NCI-H1694 (cell line): ENCODE results near the gene MXD3.
"Not testable (repeated sequence)": the region's sequence is repeated elsewhere in the genome, so short reads cannot be mapped to it uniquely, and the experiment has no call there.

ENCODE experiments used
- DNase-seq: peaks from one replicate; lab custom pipeline; 2025; lab: John Stamatoyannopoulos, UW

Gene MXD3

DNA sequence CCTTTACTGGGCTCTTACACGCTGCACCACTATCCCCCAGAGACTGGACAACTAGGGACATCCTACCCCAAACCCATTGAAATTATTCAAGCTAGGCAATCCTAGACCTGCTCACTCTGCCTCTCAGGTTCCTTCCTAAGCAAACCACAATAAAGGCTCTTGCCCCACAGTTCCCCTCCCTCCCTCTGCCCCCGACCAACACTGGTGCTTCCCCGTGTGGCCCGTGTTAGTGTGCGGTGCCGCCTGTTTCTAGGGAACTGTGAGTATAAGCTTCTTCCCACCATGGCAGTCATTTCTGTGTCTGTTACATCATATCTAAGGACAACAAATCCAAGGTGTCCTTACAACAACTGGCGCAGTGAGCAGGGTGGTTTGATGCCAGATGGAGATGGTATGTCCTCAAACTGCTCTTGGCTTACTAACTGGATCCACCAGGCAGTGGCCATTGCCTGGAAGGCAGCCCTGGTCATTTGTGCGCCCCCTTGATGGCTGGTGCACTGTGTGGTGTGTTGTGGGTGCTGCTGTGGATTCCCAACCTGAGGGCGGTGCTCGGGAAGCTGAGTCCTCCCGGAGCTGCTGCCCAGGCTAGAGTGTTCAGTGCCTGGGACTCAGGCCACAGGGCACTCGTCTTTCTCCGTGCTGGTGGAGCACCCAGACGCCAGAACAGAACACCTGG is 8.4 kb upstream of the MXD3 start:
- DNase-seq, result no peak

DNA sequence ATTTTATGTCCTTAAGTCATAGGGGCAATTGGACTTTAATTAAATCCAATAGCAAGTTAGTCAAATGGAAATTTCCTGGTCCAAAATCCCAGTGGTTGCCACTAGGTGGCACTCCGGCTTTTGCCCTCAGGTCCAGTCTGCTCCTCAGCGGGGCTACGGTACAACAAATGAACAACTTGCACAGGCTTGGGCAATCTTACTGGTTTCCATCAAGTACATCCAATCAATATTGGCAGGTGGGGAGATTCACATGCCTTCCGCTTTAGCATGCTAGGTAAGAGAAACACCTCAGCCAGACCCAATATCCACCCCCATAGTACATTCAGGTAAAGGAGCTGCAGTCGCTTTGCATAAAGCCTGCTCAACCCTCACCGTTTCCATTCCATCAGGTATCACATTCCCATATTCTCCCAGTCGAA is 6.3 kb upstream of the MXD3 start:
- peak; percentile 37 for DNase-seq

DNA sequence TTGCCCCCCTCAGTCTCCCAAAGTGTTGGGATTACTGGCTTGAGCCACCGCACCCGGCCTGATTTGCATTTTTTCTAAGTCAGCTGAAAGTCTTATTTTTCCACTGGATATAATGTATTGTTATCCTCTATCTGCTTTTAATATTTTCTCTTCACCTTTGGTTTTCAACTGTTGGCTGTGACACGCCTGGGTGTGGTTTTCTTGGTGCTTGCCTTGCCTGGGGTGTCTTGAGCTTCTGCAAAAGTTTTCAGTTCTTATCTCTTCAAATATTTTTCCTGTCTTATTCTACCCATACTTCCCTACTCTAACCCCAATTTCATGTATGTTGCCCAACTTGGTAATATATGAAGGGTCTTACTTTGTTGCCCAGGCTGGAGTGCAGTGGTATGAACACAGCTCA is 4.3 kb upstream of the MXD3 start:
- no peak for DNase-seq

DNA sequence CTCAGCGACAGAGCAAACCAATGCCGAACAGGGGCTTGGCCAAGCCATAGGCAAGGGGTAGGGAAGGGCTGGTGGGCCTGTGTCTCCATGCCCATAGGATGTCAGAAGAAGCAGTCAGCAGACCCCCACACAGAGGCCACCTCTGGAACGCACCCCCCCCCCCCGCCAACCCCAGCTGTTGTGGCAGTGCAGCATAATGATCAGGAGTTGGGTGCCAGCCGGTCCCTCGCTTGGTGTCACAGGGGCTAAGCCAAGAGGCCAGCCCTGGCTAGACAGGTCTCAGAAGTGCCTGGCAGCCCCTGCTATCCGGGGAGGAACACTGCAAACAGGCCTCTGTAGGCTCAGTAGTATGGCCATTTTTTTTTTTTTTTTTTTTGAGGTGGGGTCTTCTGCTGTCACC is 3.7 kb upstream of the MXD3 start:
- no peak for DNase-seq

DNA sequence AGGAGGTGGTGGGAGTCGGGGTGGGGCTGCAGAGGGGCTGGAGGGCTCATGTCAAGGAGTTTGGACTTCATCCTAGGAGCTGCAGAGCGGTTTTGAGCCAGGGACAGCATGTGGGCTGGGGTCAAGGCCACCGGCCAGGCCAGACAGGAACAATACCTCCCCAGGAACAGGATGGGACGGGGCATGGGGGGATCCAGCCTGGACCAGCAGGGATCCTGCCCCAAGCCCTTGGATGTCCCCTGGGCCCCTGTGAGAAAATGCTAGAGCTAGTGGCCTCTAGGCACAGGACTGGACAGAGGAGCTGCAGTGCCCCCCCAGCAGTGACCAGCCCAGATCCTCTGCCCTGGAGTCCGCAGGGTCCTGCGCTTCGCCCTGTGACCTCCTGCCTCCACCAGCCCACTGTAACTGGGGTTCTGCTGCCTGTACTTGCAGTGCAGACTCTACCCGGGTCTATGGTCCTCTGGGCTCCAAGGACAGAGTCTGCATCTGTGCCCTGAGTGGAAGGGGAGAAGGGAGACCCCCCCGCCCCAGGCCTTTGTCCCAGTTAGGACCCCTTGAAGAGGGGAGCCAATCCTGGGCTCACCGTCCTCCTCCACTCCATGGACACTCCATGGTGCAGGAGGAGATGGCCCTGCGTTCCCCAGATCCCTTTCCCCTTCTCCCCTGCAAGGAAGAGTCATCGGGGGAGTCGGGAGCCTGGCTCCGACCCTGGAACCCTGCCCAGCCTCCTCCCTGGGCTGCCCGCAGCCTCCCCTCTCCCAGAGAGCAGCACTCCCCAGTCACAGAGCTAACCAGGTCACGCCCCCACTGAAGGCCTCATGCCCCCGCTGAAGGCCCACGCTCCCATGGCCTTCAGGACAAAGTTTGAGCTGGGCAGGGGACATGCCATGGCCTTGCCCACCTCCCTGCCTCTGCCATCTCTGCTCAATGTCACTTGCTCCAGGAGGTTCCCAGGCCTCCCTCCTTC is 3.0 kb upstream of the MXD3 start:
- no peak for DNase-seq

DNA sequence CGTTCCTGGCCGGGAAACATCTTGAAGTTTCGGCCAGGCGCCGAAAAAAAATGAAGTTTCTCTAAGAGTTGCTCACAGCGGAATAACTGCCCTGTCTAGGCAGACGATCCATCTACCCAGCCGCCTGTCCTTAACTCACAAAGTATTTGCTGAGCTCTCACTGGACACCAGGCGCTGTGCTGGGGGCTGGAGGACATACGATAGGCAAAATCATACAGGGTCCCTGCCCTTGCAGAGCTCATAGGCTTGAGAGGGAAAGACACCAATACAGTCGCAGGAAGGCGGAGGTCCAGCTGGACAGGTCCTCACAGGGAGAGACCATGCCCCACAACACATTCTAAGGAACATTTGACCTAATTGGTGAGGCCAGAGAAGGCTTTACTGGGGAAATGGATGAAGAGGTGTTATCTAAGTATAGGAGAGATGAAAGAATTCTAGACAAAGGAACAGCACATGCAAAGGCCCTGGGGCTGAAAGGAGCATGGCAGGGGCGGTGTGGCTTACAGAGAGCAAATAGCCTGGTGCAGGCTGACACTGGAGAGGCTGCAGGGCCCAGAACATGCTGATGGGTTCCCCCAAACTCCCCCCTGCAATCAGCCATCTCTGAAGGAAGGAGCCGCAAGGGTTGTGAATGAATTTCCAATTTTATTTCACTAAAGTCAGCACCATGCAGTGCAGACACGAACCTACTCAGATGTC is 2.0 kb upstream of the MXD3 start:
- no peak for DNase-seq

DNA sequence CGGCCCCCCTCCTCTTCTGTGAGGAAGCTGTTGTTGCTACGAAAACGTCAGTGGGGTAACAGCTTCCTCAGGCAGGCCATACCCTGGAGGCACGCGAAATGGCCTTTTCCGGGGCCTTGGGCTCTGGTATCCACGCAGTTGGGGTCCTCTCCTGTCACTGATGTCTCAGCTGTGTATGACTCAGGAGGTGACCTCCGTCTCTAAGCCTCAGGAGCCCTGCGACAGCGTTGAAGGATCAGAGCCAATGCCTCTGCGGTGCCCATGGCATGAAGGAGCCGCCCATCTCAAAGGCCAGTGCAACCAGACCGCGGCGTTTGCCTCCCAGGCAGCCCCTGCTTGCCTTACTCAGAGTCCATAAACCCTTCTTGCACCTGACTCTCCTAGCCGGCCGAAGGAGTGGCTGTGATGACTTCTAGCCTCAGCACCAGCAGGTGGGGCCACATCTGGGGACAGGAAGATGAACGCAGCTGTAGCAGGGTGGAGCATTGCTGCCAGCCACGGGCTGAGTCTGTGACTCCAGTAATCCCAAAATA is 1.0 kb upstream of the MXD3 start:
- DNase-seq, result no peak

DNA sequence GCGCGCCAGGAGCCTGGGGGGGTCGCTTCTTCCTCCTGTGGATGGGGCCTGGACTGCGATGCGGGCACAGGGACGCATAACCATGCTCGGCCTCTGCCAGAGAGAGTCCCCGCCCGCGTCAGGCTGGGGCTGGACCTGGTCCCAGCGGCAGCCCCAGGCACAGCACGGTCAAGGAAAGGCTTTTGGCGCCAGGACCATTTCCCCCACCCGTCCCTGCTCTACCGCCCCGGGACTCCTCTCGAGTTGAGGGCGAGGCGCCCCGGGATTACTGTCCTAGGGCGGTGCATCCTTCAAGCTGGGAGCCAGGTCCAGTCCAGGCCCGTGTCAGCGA is 341 bp downstream of the MXD3 start:
- DNase-seq, result no peak

DNA sequence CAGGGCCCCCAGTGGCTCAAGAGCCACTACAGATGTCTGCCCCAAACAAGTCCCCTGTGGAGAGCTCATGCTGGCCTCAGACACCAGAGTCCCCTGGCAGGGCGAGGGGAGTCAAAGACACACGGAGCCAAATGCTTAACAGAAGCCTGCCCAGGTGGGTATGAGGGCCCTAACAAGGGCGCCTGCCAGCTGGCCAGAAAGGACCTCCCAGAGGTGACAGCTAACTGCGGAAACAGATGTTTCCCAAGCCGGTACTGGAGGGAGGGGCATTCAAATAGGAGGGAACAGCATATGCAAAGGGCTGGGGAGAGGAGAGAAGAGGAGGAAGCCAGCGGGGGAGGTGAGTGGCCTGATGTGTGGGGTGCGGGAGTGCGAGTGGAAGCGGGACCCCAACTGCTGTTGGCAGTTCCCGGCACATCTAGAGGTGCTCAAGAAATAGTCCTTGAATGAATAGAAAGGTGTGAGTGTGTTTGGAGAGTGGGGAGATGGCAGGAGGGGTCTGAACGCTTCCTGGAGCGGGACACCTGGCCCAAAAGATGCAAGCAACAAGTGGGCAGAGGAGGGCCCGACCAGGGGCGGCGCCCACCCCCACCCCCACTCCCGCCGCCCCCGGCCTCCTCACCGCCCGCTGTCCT is 824 bp downstream of the MXD3 start:
- DNase-seq, result peak; percentile 6

DNA sequence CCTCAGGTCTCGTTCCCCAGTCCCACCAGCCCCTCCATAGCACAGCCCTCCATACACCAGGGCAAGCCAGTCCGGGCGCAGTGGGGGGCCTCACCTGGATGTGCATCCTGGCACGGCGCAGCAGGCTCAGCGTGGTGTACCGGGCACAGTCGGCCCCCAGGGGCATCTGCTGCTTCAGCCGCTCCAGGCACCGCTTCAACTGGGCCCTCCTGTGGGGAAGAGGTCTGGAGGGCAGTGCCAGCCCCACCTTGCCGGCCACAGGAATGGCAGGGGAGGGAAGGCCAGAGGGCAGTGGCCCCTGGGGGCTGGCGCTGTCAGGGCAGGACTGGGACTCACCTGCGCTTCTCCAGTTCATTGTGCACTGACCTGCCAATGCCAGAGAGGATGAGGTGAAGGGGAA is 1.4 kb downstream of the MXD3 start:
- DNase-seq, result no peak

DNA sequence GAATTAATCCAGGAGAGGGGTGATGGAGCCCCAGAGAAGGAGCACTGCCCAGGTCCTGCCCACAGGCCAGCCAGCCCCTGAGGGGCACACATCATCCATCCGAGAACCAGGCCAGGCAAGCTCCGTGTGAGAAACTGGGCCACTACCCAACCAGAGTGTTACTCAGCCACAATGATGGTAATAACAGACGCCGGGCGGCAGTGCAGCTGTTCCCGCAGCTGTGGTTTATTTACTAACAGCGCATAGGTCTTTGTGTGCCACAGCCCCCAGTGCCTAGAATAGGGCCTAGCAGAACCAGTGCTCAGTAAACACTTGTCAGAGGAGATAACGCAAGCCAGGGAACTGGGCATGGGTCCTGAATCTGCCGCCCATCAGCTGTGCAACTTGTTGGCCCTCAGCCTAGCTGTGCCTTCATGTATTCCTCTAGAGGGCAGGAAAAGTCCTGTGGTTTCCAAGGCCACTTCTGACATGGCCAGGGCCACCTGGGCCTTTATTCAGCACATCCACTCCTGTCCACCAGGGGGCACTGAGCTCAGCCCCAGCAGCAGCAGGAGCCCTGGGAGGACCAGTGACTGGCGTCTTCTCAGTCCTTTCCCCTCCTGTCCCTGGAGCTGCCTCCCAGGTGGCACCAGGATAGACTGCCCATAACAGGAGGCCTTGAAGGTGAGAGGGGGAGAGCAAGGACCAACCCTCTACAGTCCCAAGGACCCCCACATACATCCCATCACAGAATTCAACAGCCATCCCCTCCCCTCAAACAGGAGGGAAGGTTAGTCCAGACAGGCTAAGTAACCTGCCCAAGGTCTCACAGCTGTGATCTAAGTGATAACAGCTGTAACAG is 2.1 kb downstream of the MXD3 start:
- peak; percentile 26 for DNase-seq

DNA sequence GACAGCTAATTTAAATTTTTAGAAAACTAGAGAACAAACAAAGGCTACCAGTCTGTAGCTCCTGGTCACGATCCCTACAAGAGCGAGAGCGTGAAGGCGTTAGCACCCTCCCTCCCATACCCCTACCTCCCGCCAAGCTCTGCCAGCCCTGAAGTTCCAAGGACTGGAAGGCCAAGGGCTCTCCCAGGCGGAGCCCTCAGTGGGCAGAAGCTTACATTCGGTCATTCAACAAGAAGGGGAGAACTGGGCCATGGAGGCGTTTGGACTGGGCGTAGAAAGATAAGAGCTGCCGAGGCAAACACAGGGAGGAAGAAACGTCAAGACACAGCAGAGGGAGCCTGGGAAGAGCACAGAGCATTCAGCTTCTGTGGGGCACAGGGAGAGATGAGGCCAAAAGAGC is 3.0 kb downstream of the MXD3 start:
- DNase-seq, result no peak

DNA sequence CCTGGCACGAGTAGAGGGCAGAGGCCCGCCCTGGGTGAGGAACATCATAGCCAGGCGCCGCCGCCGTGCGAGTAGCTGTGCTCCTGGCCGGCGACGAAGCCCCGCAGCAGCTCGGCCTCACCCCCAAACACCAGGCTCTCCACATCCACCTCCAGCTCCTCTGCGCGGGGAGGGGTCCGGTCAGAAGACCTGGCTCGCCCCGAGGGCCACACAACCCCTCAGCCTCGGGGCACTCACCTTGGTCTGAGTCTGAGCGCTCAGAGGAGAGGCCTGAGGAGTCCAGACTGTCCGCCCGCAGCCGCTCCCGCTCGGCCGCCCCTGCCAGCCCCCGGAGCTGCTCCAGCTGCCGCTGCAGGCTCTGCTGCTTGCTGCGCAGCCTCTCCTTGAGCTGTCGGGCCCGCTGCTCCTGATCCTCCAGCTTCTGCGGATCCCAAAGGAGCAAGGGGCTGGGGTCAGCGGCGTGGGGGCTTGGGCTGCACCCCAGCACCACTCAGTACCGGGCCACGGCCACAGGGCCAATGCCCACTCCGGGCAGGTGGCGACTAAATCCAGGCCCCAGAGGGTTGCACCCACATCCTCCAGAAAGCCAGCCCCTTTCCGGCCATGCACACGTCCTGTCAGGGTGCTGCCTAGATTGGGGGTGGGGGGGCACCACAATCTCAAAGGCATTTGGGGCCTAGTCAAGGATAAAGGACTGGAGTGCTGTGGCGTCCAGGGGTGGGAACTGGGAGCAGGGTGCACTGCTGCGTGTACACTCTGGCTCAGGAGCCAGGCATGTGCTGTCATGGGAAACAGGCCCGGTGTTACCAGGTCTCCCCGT is 3.9 kb downstream of the MXD3 start:
- no peak for DNase-seq

DNA sequence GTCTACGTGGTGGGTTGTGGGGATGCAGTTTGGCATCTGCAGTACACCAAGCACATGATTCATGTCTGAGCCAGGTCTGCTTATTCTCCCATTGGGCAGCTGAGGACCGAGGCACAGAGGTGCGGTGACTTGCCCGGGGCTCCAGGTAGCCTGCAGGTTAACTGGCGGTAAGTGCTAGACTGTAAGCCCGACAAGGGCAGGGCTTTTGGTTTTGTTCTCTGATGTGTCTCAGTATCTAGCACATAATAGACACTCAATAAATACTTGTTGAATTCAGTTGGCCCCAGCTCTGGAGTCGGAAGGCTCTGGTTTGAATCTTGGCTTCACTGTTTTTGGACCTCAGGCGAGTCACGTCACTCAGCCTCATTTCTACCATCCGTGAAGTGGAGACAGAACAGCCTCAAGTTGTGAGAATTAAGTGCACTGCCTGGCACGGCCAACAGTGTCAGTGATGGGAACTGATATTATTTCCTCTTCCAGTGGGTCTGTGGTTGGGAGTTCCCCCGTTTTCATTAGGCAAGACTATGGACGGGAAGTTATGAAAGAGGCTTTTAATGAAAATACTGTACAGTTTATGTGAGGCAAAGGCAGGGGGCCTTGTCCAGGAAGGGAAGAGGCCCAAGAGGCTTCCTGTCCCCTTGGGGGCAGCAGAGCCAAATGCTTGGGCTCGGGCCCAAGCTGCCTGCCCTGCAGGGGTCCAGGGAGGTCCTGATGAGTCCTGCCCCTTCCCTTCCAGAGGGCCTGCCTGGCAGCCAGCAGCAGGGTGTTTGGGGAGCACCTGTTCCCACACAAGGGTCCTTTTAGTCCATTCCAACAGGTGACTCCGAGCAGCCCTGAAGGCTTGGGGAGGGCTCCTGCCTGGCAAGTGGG is 4.8 kb downstream of the MXD3 start:
- no peak for DNase-seq

DNA sequence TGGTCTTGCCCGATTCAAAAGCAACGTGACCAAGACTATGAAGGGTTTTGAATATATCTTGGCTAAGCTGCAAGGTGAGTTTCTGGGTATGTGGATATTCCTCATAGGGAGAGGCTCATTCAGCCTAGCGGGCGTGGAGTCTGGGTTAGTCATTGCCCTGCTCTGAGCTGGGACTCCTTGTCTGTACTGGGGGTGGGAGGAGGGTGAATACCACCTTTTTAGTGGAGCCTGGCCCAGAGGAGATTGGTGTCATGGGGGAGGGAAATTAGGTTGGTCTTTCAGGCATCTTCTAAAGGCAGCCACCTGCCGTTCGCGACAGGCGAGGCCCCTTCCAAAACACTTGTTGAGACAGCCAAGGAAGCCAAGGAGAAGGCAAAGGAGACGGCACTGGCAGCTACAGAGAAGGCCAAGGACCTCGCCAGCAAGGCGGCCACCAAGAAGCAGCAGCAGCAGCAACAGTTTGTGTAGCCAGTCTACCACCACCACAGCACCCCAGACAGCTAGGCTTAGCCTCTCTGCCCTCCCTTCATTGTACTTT is 5.5 kb downstream of the MXD3 start:
- not testable (repeated sequence) for DNase-seq

DNA sequence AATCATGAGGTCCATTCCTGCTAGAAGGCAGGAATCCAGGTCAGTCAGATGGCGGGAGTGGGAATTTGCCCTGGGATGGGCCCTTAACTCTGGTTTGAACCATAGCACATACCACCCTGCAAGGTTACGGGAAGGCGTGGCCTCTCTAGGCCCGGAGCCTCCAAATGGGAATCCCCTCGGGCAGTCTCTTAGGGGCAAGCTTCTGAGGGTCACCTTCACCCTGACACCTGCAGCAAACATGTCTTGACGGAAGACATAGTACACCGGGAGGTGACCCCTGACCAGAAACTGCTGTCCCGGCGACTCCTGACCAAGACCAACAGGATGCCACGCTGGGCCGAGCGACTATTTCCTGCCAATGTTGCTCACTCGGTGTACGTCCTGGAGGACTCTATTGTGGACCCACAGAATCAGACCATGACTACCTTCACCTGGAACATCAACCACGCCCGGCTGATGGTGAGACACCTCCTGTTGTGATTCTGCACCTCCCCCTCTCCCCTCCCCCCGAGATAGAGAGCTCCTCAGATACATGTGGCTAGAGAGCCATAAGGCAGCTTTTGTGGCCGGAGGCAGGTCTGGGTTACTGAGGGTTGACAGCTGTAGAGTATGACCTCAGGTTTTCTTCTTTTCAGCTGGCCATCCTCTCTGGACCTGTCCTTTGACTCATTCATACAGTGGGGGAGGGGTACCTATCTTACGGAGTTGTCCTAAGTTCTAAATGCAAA is 7.1 kb downstream of the MXD3 start:
- DNase-seq, result no peak

DNA sequence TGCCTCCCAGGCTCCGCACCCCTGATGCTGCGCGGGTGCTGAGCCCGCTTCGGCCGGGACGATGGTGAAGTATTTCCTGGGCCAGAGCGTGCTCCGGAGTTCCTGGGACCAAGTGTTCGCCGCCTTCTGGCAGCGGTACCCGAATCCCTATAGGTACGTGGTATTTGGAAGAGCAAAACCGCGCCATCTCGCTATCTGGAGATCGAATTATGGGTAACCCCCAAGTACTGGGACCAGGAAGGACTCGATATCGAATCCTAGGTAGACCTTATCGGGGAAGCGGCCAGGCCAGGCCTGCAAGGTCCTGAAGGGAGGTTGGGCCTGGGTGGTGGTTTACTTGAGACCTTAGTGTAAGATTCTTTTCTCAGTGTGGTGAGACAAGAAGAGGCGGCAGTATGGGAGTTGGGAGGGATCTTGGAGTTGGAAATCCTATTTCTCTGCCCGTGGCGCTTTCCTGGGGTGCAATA is 7.7 kb downstream of the MXD3 start:
- DNase-seq, result no peak
